NB4 (cell line): ENCODE measurements around the gene TRIM22.
A peak's percentile ranks its signal among the peaks of the same experiment; 100 is the strongest.

ENCODE experiments used
- DNase-seq: peaks from one replicate; pipeline ENCODE4 v3.0.0; 2010; ENCODE audit warnings: low read depth
- H3K4me3 ChIP-seq: one replicate; pipeline ENCODE4 v1.5.1; 2011; ENCODE audit warnings: mild to moderate bottlenecking, low read depth, low read length, moderate library complexity
- CTCF ChIP-seq: IDR thresholded peaks from one replicate; pipeline ENCODE4 v1.5.1; 2012; ENCODE audit warnings: low read depth, low read length
- MYC ChIP-seq: IDR thresholded peaks from 2 replicates; pipeline ENCODE4 v1.6.1; 2011; ENCODE audit warnings: low read depth, low read length
- POLR2A ChIP-seq: IDR thresholded peaks from 2 replicates; pipeline ENCODE4 v1.6.1; 2011; ENCODE audit warnings: mild to moderate bottlenecking; ENCODE audit not compliant: insufficient read length; ENCODE audit errors: extremely low read depth
- TF ChIP-seq, protein P1 (sequence below): IDR thresholded peaks from 2 replicates; pipeline ENCODE4 v1.6.1; 2011; ENCODE audit warnings: low read depth, low read length

The TRIM22 gene

DNA sequence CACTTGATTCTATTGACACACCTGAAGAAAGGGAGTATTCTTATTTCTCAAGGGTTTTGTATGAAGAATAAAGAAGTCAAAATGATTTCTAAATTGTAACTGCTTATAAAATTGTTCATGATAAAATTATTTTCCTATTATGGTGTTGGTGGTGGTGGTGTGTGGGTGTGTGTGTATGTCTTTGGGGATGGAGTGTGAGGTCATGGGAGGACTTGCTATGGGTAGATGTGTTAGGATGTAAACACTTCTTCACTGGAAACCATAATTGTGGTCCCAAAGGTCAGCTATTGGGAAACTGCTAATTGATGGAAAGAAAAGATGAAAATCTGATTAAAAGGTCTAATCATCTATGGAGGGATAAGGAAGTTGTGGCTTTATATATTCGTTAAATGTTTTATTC, 5.1 kb downstream of the TRIM22 start:
- DNase-seq = no peak
- H3K4me3 ChIP-seq = no peak overlapping the region
- no peak for TF ChIP-seq POLR2A
- TF ChIP-seq MYC = no peak
- TF ChIP-seq, protein P1, sequence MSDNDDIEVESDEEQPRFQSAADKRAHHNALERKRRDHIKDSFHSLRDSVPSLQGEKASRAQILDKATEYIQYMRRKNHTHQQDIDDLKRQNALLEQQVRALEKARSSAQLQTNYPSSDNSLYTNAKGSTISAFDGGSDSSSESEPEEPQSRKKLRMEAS = no peak
- TF ChIP-seq CTCF = no peak

DNA sequence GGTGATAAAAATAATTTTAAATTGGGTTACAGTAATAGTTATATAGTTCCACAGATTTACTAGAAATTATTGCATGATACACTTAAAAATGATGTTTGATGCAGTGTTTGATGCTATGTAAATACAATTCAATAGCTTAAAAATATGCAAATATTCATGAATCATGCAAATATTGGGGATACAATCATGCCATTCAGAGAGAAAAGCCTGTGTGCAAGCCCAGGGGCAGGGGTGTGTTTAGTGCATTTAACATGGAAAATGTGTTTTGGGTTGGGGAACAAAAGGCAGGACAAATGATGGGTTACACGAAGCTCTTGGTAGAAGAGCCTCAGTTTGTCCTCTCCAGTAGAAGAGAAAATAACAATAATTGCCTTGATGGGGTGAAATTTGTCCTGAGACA, 6.0 kb downstream of the TRIM22 start:
- no peak for DNase-seq
- no peak for TF ChIP-seq POLR2A
- no peak for TF ChIP-seq MYC
- TF ChIP-seq CTCF = no peak
- TF ChIP-seq, protein P1 = no peak
- no peak overlapping the region for H3K4me3 ChIP-seq

DNA sequence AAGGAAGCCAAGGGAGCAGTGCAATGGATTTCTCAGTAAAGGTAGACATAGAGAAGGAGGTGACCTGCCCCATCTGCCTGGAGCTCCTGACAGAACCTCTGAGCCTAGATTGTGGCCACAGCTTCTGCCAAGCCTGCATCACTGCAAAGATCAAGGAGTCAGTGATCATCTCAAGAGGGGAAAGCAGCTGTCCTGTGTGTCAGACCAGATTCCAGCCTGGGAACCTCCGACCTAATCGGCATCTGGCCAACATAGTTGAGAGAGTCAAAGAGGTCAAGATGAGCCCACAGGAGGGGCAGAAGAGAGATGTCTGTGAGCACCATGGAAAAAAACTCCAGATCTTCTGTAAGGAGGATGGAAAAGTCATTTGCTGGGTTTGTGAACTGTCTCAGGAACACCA, 6.6 kb downstream of the TRIM22 start:
- no peak for TF ChIP-seq MYC
- TF ChIP-seq, protein P1 = no peak
- TF ChIP-seq CTCF = no peak
- no peak for TF ChIP-seq POLR2A
- no peak for DNase-seq
- H3K4me3 ChIP-seq = no peak overlapping the region

GRCh38 chr11:5698281-5698680, 8.7 kb downstream of the TRIM22 start:
- no peak for DNase-seq
- H3K4me3 ChIP-seq = no peak overlapping the region
- no peak for TF ChIP-seq CTCF
- TF ChIP-seq POLR2A = no peak
- TF ChIP-seq MYC = no peak
- TF ChIP-seq, protein P1 = no peak

DNA sequence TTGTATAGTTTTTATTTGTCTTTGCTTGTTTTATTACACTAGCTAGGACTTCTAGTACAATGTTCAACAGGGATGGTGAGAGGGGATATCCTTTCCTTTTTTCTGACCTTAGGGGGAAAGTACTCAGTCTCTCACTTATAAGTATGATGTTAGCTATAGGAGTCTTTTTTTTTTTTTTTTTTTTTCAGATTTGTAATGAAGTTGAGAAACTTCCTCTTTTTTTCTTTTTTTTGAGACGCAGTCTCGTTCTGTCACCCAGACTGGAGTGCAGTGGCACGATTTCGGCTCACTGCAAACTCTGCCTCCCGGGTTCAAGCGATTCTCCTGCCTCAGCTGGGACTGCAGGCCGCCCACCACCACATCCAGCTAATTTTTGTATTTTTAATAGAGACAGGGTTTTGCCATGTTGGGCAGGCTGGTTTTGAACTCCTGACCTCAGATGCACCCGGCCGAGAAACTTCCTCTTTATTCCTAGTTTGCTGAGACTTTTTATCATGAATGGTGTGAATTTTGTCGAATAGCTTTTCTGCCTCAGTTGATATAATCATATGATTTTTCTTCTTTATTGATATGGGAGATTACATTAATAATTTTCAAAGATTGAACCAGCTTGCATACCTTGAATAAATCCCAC, 10.9 kb downstream of the TRIM22 start:
- TF ChIP-seq CTCF = no peak
- TF ChIP-seq, protein P1 = no peak
- TF ChIP-seq MYC = no peak
- TF ChIP-seq POLR2A = no peak

GRCh38 chr11:5701055-5701577, 11.5 kb downstream of the TRIM22 start:
- TF ChIP-seq MYC (no peak), POLR2A (no peak), CTCF (no peak)
- TF ChIP-seq, protein P1 = no peak
- DNase-seq = peak; percentile 17
- no peak overlapping the region for H3K4me3 ChIP-seq

More for the DNA sequence above, 10.9 kb downstream of the TRIM22 start:
- DNase-seq = peak; percentile 48
- H3K4me3 ChIP-seq = peak overlapping the region; percentile 0
